Stimulated activated CD4-positive, alpha-beta T cell treated with anti-CD3 and anti-CD28 coated beads, TNF-alpha, amount 100 ng/mL, for 4 hours (primary cell): Measurements from ENCODE around the gene LMAN2L.

Source experiments
- DNase-seq, 3 experiments: peaks; one replicate each; pipeline ENCODE4 v3.0.0-alpha.2; 2020; ENCODE audit warnings: low read depth in 3 of 3

The LMAN2L gene

DNA sequence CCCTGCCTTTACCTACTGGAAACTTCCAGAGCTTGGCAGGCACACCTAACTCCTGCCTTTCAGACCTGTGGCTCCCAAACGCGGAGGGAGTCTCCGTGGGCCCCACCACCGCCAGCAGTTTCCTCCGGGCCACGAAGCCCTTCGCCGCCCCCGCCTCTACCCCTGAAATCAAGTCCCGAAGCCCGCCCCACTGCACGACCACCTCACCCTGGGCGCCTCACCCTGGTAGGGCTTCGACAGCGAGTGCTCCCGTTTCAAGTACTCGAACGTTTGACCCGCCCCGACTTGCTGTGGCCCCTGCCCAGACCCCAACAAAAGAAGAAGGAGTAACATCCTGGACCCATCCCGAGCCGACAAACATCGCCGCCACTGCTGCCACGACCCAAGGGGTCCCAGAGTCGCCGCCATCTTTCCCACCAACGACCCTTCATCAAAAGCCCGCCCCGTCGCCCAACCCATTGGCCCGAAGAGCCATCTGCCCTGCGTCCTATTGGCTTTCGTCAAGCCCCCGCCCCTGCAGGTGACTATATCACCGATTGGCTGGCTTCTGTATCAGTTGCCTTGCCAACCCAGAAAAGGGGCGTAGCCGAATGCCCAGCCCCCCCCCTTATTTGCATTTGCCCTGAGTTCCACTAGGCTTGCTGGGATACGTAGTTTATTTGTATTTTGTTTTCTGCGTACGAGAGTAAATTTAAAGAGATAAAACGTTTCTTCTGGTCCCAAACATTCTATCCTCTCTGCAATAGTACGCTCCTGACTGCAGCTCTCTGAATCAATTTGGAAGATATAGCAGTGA is at the start of gene LMAN2L:
TSS of gene LMAN2L (minus strand) at position 432 of the 796 bp plus-strand sequence. CDS start at position 408, 24 bp downstream.
- DNase-seq: peak; percentile 92 to 96 (median 94)

DNA sequence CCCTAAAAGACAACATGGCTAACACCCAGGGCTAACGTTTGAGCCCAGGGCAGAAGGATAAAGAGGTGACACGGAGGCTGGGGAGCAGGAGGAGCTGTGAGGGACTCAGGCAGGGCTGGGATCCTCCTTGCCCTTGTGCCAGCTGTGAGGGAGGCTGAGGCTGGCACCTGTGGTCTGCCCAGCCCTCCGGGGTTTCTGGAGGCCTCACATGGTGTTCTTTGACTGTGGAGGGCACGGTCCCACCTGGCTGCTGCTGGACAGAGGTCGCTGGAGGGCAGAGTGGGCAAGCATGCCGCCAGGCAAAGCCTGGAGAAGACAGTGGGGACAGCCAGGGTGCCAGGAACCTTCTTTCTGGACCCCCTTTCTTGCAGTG is 49.4 kb upstream of the LMAN2L start:
- no peak for DNase-seq

DNA sequence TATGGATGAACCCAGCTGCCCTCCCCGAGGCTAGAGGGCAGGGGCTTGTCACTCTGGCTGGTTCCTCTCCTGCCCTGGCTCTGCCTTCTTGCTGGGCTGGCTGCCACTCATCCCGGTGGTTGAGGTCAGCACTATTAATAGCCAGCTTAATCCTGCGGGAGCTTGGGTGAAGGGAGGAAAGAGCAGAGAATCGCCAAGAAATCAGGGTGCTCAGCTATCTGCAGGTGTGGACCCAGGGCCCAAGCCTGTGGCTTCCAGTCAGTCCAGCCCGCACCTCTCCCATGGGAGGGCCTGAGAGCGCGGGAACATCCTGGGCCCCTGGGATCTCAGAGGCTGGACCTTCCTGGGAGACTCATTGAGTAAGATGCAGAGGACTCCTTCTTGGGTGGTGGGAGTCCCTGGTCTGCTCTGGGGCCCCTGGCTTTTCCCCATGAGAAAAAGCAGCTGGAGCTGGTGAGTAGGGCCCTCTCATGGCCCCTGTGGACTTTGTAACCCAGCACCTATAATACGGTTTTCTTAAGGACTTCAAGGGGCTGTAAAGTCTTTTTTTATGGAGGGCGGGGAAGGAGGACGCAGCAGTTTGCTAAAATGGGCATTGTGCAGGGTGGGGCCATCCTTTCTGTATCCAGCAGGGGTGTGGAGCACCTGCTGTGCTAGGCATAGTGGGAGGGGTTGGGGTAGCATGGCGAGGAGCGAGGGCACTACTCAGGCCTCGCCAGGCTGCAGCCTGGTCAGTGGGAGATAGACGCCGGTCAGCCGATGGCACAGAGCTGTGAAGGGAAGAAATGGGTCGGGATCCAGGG is 48.8 kb upstream of the LMAN2L start:
- no peak for DNase-seq

DNA sequence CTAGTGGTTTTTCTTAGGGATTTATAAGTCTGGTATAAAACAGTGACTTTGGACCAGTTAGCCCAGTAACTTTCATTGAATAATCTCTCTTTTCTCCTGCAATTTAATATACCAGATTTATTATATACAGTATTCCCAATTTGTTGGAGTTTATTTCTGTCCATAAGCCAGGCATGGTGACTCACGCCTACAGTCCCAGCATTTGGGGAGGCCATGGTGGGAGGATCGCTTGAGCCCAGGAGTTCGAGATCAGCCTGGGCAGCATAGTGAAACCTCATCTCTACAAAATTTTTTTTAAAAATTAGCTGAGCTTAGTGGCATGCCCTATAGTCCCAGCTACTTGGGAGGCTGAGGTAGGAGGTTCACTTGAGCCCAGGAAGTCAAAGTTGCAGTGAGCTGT is 47.5 kb upstream of the LMAN2L start:
- DNase-seq: no peak

- DNase-seq: no peak
Measured at GRCh38 chr2:96783388-96783787, 43.5 kb upstream of the LMAN2L start.

GRCh38 chr2:96775160-96775559 is 35.3 kb upstream of the LMAN2L start:
- no peak for DNase-seq

- peak in 2 of 3 experiments; percentile 17 to 33 for DNase-seq
Measured at GRCh38 chr2:96773922-96774321, 34.1 kb upstream of the LMAN2L start.

GRCh38 chr2:96772903-96773671 is 33.2 kb upstream of the LMAN2L start:
- DNase-seq: peak in 1 of 3 experiments; percentile 26

DNA sequence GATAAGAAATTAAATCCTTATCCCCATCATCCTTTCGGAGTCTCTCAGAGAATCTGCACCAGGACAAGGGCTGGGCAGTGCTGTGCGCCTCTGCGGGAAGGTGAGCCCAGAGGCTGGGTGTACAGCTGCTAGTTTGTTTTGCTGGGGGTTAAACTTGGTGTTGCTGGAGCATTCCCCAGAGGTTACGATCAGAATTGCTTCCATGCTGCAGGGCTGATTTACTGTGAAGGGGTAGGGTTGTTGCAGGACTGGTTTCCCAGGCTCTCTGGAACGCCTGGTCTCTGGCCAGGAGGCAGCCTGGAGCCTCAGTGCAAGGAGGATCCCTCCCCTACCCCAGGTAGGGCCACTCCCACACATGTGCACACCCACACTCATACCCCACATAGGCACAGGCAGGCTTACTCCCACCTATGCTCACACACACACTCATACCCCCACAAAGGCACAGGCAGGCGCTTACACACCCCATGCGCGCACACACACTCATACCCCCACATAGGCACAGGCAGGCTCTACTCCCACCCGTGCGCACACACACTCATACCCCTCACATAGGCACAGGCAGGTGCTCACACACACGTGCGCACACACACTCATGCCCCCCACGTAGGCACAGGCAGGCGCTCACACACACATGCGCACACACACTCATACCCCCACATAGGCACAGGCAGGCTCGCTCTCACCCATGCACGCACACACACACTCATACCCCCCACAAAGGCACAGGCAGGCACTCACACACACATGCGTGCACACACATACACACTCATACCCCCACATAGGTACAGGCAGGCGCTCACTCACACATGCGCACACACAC is 32.1 kb upstream of the LMAN2L start:
- no peak for DNase-seq

- no peak for DNase-seq
Measured at GRCh38 chr2:96770442-96771202, 30.8 kb upstream of the LMAN2L start.

DNA sequence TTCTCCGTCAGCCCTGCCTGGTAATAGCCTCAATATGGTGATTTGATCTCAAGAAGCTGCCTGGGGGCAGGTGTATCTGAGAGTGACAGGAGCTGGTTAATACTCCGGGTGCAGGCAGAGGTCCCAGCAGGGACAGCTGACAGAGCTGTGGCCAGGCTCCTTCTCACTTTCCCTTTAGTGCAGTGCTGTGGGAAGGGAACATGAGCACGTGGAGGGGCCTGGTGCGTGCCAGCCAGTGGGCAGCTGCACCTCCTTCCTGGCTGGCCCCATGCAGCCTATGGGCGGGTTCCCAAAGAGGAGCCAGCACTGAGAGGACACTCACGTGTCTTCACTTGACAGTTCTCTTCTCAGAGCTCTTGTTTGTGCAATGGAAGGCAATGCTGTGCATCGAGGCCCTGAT is 29.9 kb upstream of the LMAN2L start:
- no peak for DNase-seq

DNA sequence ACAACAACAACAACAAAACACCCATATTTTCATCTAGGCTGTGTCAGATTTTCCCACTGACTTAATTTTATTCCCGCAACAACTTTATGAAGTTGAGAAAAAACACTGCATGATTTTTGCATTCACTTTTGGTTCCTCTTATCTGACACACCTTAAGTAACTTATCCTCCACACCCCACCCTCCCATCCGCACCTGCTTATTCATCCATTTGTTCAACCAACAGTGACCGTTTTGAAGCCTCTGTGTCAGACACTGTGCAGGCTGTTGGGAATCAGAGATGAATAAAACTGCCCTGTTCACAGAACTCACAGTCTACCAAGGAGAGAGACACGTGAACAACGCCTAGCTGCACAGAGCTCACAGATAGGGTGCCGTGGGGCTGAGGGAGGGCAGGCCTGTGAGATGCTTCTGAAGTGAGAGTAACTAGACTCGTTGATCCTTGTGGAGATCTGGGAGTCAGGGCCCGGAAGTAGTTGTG is 28.3 kb upstream of the LMAN2L start:
- no peak for DNase-seq

GRCh38 chr2:96767135-96767871 is 27.4 kb upstream of the LMAN2L start:
- no peak for DNase-seq

GRCh38 chr2:96764253-96764637 is 24.4 kb upstream of the LMAN2L start:
- no peak for DNase-seq

DNA sequence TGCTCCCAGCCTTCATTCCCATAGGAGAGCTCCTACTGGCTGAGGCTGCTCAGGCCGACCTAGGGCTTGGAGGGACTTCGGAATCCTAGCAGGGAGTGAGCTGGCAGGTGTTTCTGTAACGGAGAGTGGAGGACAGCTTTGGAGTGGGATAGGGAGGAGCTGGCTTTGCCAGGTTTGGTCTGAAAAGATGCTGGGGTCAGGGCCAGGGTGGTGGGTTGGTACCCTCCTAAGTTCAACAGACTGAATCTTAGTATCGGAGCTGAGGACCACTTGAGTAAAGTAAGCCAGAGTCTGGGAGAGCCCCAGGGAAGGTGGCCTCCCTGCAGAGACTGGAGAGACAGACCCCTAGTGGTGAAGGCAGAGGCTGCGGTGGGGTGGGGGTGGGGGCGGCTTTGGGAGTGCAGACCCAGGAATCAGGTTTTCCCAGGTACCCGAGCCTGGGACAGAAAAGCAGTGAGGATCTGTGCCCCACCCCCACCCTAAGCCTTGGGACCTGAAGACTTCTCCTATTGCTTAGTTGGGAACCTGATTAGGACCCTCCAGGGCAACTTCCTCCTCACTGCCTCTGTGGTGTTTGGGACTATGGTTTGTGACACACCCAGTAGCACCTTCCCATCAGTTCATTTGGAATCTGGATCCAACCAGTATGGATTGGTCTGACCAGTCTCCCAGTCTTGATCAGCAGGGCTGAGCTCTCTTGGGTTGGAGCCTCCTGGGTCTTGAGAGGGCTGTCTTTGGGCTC is 23.8 kb upstream of the LMAN2L start:
- no peak for DNase-seq

GRCh38 chr2:96762529-96763311 is 22.9 kb upstream of the LMAN2L start:
- no peak for DNase-seq

DNA sequence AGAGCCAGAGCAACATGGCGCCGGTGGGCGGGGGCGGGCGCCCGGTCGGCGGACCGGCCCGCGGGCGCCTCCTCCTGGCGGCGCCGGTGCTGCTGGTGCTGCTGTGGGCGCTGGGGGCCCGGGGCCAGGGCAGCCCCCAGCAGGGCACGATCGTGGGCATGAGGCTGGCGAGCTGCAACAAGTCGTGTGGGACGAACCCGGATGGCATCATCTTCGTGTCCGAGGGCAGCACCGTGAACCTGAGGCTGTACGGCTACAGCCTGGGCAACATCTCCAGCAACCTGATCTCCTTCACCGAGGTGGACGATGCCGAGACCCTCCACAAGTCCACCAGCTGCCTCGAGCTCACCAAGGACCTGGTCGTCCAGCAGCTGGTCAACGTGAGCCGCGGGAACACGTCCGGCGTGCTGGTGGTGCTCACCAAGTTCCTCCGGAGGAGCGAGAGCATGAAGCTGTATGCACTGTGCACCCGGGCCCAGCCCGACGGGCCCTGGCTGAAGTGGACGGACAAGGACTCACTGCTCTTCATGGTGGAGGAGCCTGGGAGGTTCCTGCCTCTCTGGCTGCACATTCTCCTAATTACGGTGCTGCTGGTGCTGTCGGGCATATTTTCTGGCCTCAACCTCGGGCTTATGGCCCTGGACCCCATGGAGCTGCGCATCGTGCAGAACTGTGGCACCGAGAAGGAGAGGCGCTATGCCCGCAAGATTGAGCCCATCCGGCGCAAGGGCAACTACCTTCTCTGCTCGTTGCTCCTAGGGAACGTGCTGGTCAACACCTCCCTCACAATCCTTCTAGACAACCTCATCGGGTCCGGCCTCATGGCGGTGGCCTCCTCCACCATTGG is 21.3 kb upstream of the LMAN2L start:
- no peak for DNase-seq
